ENCODE data around the gene FAR1.

GRCh38 chr11:13664351-13664750 lies 4.1 kb upstream of the FAR1 start:
- TF ChIP-seq, protein P1, sequence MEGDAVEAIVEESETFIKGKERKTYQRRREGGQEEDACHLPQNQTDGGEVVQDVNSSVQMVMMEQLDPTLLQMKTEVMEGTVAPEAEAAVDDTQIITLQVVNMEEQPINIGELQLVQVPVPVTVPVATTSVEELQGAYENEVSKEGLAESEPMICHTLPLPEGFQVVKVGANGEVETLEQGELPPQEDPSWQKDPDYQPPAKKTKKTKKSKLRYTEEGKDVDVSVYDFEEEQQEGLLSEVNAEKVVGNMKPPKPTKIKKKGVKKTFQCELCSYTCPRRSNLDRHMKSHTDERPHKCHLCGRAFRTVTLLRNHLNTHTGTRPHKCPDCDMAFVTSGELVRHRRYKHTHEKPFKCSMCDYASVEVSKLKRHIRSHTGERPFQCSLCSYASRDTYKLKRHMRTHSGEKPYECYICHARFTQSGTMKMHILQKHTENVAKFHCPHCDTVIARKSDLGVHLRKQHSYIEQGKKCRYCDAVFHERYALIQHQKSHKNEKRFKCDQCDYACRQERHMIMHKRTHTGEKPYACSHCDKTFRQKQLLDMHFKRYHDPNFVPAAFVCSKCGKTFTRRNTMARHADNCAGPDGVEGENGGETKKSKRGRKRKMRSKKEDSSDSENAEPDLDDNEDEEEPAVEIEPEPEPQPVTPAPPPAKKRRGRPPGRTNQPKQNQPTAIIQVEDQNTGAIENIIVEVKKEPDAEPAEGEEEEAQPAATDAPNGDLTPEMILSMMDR (IDR thresholded peaks at IDR 0.05): no peak
- TF ChIP-seq ZFX (IDR thresholded peaks at IDR 0.05; ENCODE audit: borderline replicate concordance): no peak
